Measurements from ENCODE around the gene FLII. TPM values are rescaled to one million over a fixed set of nuclear protein-coding genes. Genes with fewer than 3 reads are reported as not detected.

Gene FLII
- total RNA-seq, 4 donors from 2014 or later: 93.0 to 307 (median 144) TPM

GRCh38 chr17:18230288-18231141 lies 28.0 kb downstream of the FLII start:
- Histone ChIP-seq H3K9me3 (no peaks in the 10 kb centered on the region), H3K27ac (no peak overlapping the region), H3K27me3 (no peaks in the 10 kb centered on the region), H3K36me3 (no peaks in the 10 kb centered on the region), H3K4me3 (no peak overlapping the region), H3K4me1 (peaks cover 0 to 8% of the 10 kb centered on the region in 2 donors)
- intact Hi-C loops (cut with DNase I; ENCODE audit: low total_unique reads): no loop called here
- no peak for DNase-seq
- no peak for TF ChIP-seq CTCF (IDR thresholded peaks at IDR 0.05)
- TF ChIP-seq POLR2A (IDR thresholded peaks at IDR 0.05): no peak

GRCh38 chr17:18229771-18230170 lies 28.8 kb downstream of the FLII start:
- peaks cover 0 to 8% of the 10 kb centered on the region in 2 donors for H3K4me1 ChIP-seq
- H3K36me3 ChIP-seq: no peaks in the 10 kb centered on the region
- no peak overlapping the region for H3K4me3 ChIP-seq
- no peak for DNase-seq
- TF ChIP-seq CTCF (IDR thresholded peaks at IDR 0.05) (no peak), POLR2A (IDR thresholded peaks at IDR 0.05) (no peak)
- no peak overlapping the region for H3K27ac ChIP-seq
- H3K27me3 ChIP-seq: no peaks in the 10 kb centered on the region
- H3K9me3 ChIP-seq: no peaks in the 10 kb centered on the region
- intact Hi-C loops (cut with DNase I; ENCODE audit: low total_unique reads): no loop called here

- TF ChIP-seq CTCF (IDR thresholded peaks at IDR 0.05) (no peak), POLR2A (IDR thresholded peaks at IDR 0.05) (no peak)
- DNase-seq: no peak
- no peaks in the 10 kb centered on the region for H3K9me3 ChIP-seq
- no peak overlapping the region for H3K4me3 ChIP-seq
- no peak overlapping the region for H3K27ac ChIP-seq
- H3K4me1 ChIP-seq: peaks cover 0 to 8% of the 10 kb centered on the region in 2 donors
- H3K36me3 ChIP-seq: no peaks in the 10 kb centered on the region
- intact Hi-C loops (cut with DNase I; ENCODE audit: low total_unique reads): no loop called here
- H3K27me3 ChIP-seq: no peaks in the 10 kb centered on the region
Observed at GRCh38 chr17:18229254-18229653, 29.3 kb downstream of the FLII start.

- no peaks in the 10 kb centered on the region for H3K9me3 ChIP-seq
- no peak for TF ChIP-seq CTCF (IDR thresholded peaks at IDR 0.05)
- no peak for TF ChIP-seq POLR2A (IDR thresholded peaks at IDR 0.05)
- peaks cover 0 to 8% of the 10 kb centered on the region in 2 donors for H3K4me1 ChIP-seq
- DNase-seq: no peak
- no peaks in the 10 kb centered on the region for H3K27me3 ChIP-seq
- intact Hi-C loops (cut with DNase I; ENCODE audit: low total_unique reads): no loop called here
- H3K36me3 ChIP-seq: no peaks in the 10 kb centered on the region
- no peak overlapping the region for H3K27ac ChIP-seq
- H3K4me3 ChIP-seq: no peak overlapping the region
Observed at GRCh38 chr17:18228176-18228682, 30.3 kb downstream of the FLII start.

- Histone ChIP-seq H3K27me3 (no peaks in the 10 kb centered on the region), H3K4me1 (peaks cover 0 to 8% of the 10 kb centered on the region in 2 donors), H3K9me3 (no peaks in the 10 kb centered on the region), H3K36me3 (no peaks in the 10 kb centered on the region), H3K27ac (no peak overlapping the region), H3K4me3 (no peak overlapping the region)
- DNase-seq: no peak
- intact Hi-C loops (cut with DNase I; ENCODE audit: low total_unique reads): no loop called here
- no peak for TF ChIP-seq POLR2A (IDR thresholded peaks at IDR 0.05)
Observed at GRCh38 chr17:18227635-18228034, 30.9 kb downstream of the FLII start.
